Esophagus muscularis mucosa (tissue), 3 donors: ENCODE measurements around the gene SYTL1.

Experiments
- CTCF ChIP-seq, 3 experiments: fragments of 200-600 bp in 2 of 3; fragments of 450-650 bp in 1 of 3; sonication (generic) in 2 of 3; IDR thresholded peaks; one replicate each; pipeline ENCODE4 v1.5.1; 2017 to 2019; ENCODE audit warnings: antibody characterized with exemption in 3 of 3, mild to moderate bottlenecking in 2 of 3, moderate library complexity in 1 of 3
- POLR2A ChIP-seq: fragments of 450-650 bp; IDR thresholded peaks from one replicate; pipeline ENCODE4 v1.6.1; 2017; ENCODE audit warnings: antibody characterized with exemption, moderate library complexity, mild to moderate bottlenecking, low read depth
- POLR2AphosphoS5 ChIP-seq, 2 donors: sonication (generic); formaldehyde crosslinking; IDR thresholded peaks; one replicate each; pipeline ENCODE4 v1.6.1; 2017; ENCODE audit warnings: antibody characterized with exemption in 2 of 2

- TF ChIP-seq CTCF (IDR thresholded peaks at IDR 0.05): peak; percentile 64 to 72 (median 67)
- no peak for TF ChIP-seq POLR2A
- TF ChIP-seq POLR2AphosphoS5 (IDR thresholded peaks at IDR 0.05): no peak
Observed at GRCh38 chr1:27296773-27297291, 45.0 kb upstream of the SYTL1 start.
